ENCODE results near the gene ZNF892. TPM values are rescaled to one million over a fixed set of nuclear protein-coding genes. Genes with fewer than 3 reads are reported as not detected.

The ZNF892 gene
- 11.2 TPM for total RNA-seq (ENCODE audit: unreplicated experiment)
- long read RNA-seq, partial matches to known transcripts = 0 of 1 reads
- long read RNA-seq, other reads (novel, unspliced or antisense) = 0 of 1 reads

DNA sequence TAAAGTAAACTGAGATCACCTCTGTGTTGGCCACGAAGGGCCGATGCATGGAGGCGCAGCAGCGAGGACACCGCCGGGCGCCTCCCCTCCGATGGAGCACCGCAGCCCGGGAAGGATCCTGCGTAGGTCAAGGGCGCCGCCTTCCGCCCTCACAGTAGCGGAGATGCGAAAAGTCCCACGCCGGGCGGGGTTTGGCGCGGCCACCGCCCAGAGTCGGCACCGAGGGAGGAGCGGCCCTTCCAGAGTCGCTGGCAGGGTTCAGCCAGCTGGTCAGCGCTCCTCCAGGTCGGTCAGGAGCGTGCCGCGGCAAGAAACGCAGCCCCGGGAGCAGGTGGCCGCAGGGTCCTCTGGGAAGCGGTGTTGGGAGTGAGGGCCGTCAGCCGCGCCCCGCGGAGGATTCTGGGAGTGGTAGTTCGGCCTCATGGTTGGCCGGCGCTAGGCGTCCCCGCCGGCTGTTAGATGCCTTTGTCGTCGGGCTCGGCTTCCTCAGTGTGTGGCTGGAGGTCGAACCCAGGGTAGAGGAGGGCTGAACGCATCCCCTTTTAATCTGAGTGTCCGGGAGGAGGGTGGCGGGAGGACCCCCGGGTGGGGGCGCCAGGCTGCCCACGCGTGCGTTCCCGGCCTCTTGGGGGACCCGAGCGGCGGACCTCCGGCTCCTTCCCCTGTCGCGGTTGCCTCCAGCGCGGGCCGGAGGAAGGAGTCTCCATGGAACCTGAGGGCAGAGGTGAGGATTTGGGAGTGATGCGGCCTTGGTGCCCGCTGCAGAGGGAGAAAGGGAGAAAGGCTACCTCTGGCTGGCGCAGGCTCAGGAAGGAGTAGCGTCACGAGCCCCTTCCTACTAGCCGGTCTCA is at the start of gene ZNF892:
TSS of gene ZNF892 (plus strand) at position 411 of the 851 bp plus-strand sequence. CDS start at position 706, 295 bp downstream.
- TF ChIP-seq, protein P1, sequence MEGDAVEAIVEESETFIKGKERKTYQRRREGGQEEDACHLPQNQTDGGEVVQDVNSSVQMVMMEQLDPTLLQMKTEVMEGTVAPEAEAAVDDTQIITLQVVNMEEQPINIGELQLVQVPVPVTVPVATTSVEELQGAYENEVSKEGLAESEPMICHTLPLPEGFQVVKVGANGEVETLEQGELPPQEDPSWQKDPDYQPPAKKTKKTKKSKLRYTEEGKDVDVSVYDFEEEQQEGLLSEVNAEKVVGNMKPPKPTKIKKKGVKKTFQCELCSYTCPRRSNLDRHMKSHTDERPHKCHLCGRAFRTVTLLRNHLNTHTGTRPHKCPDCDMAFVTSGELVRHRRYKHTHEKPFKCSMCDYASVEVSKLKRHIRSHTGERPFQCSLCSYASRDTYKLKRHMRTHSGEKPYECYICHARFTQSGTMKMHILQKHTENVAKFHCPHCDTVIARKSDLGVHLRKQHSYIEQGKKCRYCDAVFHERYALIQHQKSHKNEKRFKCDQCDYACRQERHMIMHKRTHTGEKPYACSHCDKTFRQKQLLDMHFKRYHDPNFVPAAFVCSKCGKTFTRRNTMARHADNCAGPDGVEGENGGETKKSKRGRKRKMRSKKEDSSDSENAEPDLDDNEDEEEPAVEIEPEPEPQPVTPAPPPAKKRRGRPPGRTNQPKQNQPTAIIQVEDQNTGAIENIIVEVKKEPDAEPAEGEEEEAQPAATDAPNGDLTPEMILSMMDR (IDR thresholded peaks at IDR 0.05; ENCODE audit: unreplicated experiment) = no peak
- H3K27ac Mint-ChIP-seq (ENCODE audit: unreplicated experiment) = peak within 1 kb of the TSS; percentile 28
- peaks cover 16% of the 10 kb centered on the region for H3K9me3 Mint-ChIP-seq (ENCODE audit: unreplicated experiment)
- H3K4me3 Mint-ChIP-seq (ENCODE audit: unreplicated experiment) = peak within 1 kb of the TSS; percentile 89
- H3K36me3 Mint-ChIP-seq (ENCODE audit: low read depth, unreplicated experiment) = peaks cover 44% of the 10 kb centered on the region
- peaks cover 12% of the 10 kb centered on the region for H3K4me1 Mint-ChIP-seq (ENCODE audit: unreplicated experiment)
- H3K27me3 Mint-ChIP-seq (ENCODE audit: unreplicated experiment) = peaks cover 4% of the 10 kb centered on the region
- peak; percentile 90 for DNase-seq (ENCODE audit: low spot score)

- Mint-ChIP-seq H3K27me3 (ENCODE audit: unreplicated experiment) (peaks cover 6% of the 10 kb centered on the region), H3K4me1 (ENCODE audit: unreplicated experiment) (peaks cover 4% of the 10 kb centered on the region), H3K4me3 (ENCODE audit: unreplicated experiment) (peak overlapping the region; percentile 31), H3K27ac (ENCODE audit: unreplicated experiment) (no peak overlapping the region), H3K36me3 (ENCODE audit: low read depth, unreplicated experiment) (peaks cover 39% of the 10 kb centered on the region), H3K9me3 (ENCODE audit: unreplicated experiment) (peaks cover 3% of the 10 kb centered on the region)
- DNase-seq (ENCODE audit: low spot score) = no peak
- TF ChIP-seq, protein P1 (IDR thresholded peaks at IDR 0.05; ENCODE audit: unreplicated experiment) = no peak
Observed at GRCh38 chr2:95158441-95158840, 48.9 kb upstream of the ZNF892 start.

- no peaks in the 10 kb centered on the region for H3K9me3 Mint-ChIP-seq (ENCODE audit: unreplicated experiment)
- peaks cover 6% of the 10 kb centered on the region for H3K27me3 Mint-ChIP-seq (ENCODE audit: unreplicated experiment)
- H3K36me3 Mint-ChIP-seq (ENCODE audit: low read depth, unreplicated experiment) = peaks cover 33% of the 10 kb centered on the region
- DNase-seq (ENCODE audit: low spot score) = peak; percentile 23
- peaks cover 4% of the 10 kb centered on the region for H3K4me1 Mint-ChIP-seq (ENCODE audit: unreplicated experiment)
- TF ChIP-seq, protein P1 (IDR thresholded peaks at IDR 0.05; ENCODE audit: unreplicated experiment) = no peak
- H3K27ac Mint-ChIP-seq (ENCODE audit: unreplicated experiment) = no peak overlapping the region
- peak overlapping the region; percentile 85 for H3K4me3 Mint-ChIP-seq (ENCODE audit: unreplicated experiment)
Observed at GRCh38 chr2:95158891-95159619, 48.3 kb upstream of the ZNF892 start.

DNA sequence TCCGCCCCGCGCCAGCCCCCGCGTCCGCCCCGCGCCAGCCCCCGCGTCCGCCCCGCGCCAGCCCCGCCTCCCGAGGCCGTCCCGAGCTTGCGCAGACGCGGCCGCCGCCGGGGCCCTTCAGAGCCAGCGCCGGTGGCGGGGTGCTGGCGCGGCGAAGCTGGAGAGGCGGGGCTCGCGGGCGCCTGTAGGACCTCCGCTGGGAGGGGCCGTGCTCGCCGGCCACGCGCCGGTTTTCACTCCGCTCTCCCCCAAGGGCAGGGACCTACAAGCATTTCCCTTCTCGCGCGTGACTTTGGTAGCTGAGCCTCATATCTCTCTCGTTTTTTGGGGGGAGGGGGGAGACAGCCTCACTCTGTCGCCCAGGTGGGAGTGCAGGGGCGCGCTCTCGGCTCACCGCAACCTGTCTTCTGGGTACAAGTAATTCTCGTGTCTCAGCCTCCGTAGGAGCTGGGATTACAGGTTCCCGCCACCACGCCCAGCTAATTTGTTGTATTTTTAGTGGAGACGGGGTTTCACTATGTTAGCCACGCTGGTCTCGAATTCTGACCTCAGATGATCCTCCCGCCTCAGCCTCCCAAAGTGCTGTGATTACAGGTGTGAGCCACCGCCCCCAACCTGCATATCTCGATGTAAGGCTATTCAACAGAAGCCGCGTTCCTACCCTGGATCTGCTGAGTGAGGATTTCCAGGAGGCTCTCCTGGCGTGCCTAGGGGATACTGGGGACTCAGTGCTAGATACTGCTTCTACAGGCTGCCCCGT is 47.5 kb upstream of the ZNF892 start, which contains the start of gene ZNF514:
TSS of gene ZNF514 (minus strand) at position 159 of the 760 bp plus-strand sequence. CDS start 6,595 bp downstream, outside the sequence.
- H3K36me3 Mint-ChIP-seq (ENCODE audit: low read depth, unreplicated experiment) = peaks cover 25% of the 10 kb centered on the region
- TF ChIP-seq, protein P1 (IDR thresholded peaks at IDR 0.05; ENCODE audit: unreplicated experiment) = no peak
- H3K4me3 Mint-ChIP-seq (ENCODE audit: unreplicated experiment) = peak within 1 kb of the TSS; percentile 92
- peaks cover 9% of the 10 kb centered on the region for H3K4me1 Mint-ChIP-seq (ENCODE audit: unreplicated experiment)
- peak; percentile 65 for DNase-seq (ENCODE audit: low spot score)
- no peaks in the 10 kb centered on the region for H3K9me3 Mint-ChIP-seq (ENCODE audit: unreplicated experiment)
- peak within 1 kb of the TSS; percentile 82 for H3K27ac Mint-ChIP-seq (ENCODE audit: unreplicated experiment)
- peaks cover 6% of the 10 kb centered on the region for H3K27me3 Mint-ChIP-seq (ENCODE audit: unreplicated experiment)
